Loucy (cell line): ENCODE results near the gene KLHL41.

ENCODE experiments used
- CTCF ChIP-seq: fragments of 200-600 bp; sonication (generic); conservative IDR thresholded peaks from 2 replicates; pipeline ENCODE4 v1.5.1; 2014; ENCODE audit warnings: mild to moderate bottlenecking, antibody characterized with exemption, low read length
- EZH2phosphoT487 ChIP-seq: fragments of 200-600 bp; IDR thresholded peaks from 2 replicates; pipeline ENCODE4 v1.6.1; 2018; ENCODE audit warnings: antibody characterized with exemption, mild to moderate bottlenecking, moderate library complexity, borderline replicate concordance

- TF ChIP-seq CTCF = no peak
- TF ChIP-seq EZH2phosphoT487 = no peak
Measured at GRCh38 chr2:169478339-169478738, 31.2 kb upstream of the KLHL41 start.
